Breast epithelium (tissue), 3 donors: ENCODE measurements around the gene SMIM28.

Experiments
- CTCF ChIP-seq, 3 donors: fragments of 450-650 bp; IDR thresholded peaks; one replicate each; pipeline ENCODE4 v1.5.1; 2016 to 2017; ENCODE audit warnings: antibody characterized with exemption in 3 of 3, mild to moderate bottlenecking in 3 of 3, moderate library complexity in 3 of 3
- POLR2A ChIP-seq: fragments of 450-650 bp; IDR thresholded peaks from one replicate; pipeline ENCODE4 v1.6.1; 2016; ENCODE audit warnings: antibody characterized with exemption, mild to moderate bottlenecking, moderate library complexity
- POLR2AphosphoS5 ChIP-seq, 3 donors: sonication (generic); formaldehyde crosslinking; IDR thresholded peaks; one replicate each; pipeline ENCODE4 v1.6.1; 2017; ENCODE audit warnings: antibody characterized with exemption in 3 of 3

- TF ChIP-seq POLR2A (no peak), CTCF (IDR thresholded peaks at IDR 0.05) (no peak), POLR2AphosphoS5 (IDR thresholded peaks at IDR 0.05) (no peak)
These were observed 34.6 kb upstream of the SMIM28 start for GRCh38 chr6:138343112-138343511.
